ENCODE data around the gene CEP85L. TPM values are rescaled to one million over a fixed set of nuclear protein-coding genes. Genes with fewer than 3 reads are reported as not detected.
A peak's percentile ranks its signal among the peaks of the same experiment; 100 is the strongest.

CEP85L gene
- total RNA-seq, 8 experiments from 2014 or later, result 8.3 to 27.8 (median 12.7) TPM

DNA sequence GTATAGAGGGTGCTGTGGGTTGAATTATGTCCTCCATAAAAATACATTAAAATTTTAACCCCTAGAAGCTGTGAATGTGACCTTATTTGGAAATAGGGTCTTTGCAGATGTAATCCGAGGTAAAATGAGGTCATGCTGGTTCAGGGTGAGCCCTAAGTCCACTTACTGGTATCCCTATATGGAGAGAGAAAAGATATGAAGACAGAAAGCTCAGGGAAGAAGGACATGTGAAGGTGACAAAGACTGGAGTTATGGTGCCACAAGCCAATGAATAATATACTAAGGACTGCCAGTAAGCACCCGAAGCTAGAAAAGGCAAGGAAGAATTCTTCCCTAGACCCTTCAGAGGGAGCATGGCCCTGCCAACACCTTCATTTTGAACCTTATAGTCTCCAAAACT, 53.1 kb downstream of the CEP85L start:
- ATAC-seq (replicated peaks in 6 of 8), result no peak
- WGBS, 10 experiments, result 14 to 90% (median 67%) methylated on average over 1 to 2 of the region's 2 CpGs; no CpG with 5 or more reads in 3 of the 10 experiments
- in situ Hi-C loops (cut with MboI; ENCODE audit: low pct_unique_long_range_greater_than_20kb in 2 of 9, low sequenced_read_pairs in 9 of 9, unreplicated experiment in 9 of 9), result no loop called here
- no peak overlapping the region for H3K4me3 ChIP-seq
- peaks cover 0 to 2% of the 10 kb centered on the region in 2 donors for H3K4me1 ChIP-seq (replicated peaks in 1 of 2)
- H3K27ac ChIP-seq, result no peak overlapping the region

DNA sequence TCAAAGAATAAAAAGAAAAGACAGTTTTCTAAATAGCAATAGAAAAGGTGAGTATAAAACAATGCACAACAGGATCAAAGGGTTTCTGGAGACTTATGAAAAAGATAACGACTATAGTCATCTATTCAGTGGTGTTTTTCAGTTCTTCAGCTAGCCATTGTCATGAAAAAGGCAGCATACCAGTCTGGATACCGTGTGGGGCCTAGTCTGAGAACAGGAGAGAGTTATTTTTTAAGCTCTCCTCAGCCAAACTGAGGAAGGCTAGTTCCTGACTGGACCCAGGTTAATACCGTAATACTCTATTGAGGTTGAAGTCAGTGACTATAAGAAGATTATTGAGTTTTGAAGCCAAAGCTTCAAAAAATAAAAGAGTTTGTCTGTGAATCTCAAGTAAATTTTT, 53.8 kb downstream of the CEP85L start:
- H3K27ac ChIP-seq, result no peak overlapping the region
- ATAC-seq (replicated peaks in 6 of 8), result no peak
- H3K4me1 ChIP-seq (replicated peaks in 1 of 2), result peaks cover 0 to 2% of the 10 kb centered on the region in 2 donors
- WGBS, 10 experiments, result 10 to 100% (median 65%) methylated on average over 1 to 3 of the region's 3 CpGs
- in situ Hi-C loops (cut with MboI; ENCODE audit: low pct_unique_long_range_greater_than_20kb in 2 of 9, low sequenced_read_pairs in 9 of 9, unreplicated experiment in 9 of 9), result no loop called here
- no peak overlapping the region for H3K4me3 ChIP-seq

- 71 to 100% (median 100%) methylated on average over 1 to 3 of the region's 5 CpGs for WGBS, 10 experiments
- in situ Hi-C loops (cut with MboI; ENCODE audit: low pct_unique_long_range_greater_than_20kb in 2 of 9, low sequenced_read_pairs in 9 of 9, unreplicated experiment in 9 of 9), result no loop called here
- H3K27ac ChIP-seq, result no peak overlapping the region
- ATAC-seq (replicated peaks in 6 of 8), result peak in 1 of 8 experiments; percentile 33
- H3K4me3 ChIP-seq, result no peak overlapping the region
- H3K4me1 ChIP-seq (replicated peaks in 1 of 2), result peaks cover 0 to 2% of the 10 kb centered on the region in 2 donors
Measured at GRCh38 chr6:118596774-118597320, 54.5 kb downstream of the CEP85L start.

DNA sequence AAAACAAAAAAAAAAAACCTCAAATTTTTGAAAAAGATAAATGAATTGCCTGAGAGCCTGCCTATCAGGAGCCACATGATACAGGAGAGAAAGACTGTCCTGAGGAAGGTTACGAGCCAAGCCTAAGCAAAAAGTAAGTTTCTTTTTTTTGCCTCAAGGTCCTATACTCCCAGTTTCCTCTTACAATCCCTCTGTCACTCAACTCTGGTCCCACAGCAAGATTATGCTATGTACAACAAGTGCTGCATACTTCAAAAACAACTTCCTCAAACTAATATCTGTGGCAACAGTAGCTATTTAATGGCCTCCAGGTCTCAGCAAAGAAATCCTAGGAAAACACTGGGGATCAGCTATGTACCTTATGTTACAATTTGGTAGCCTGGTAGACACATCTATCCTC, 56.5 kb downstream of the CEP85L start:
- in situ Hi-C loops (cut with MboI; ENCODE audit: low pct_unique_long_range_greater_than_20kb in 2 of 9, low sequenced_read_pairs in 9 of 9, unreplicated experiment in 9 of 9), result no loop called here
- no peak overlapping the region for H3K27ac ChIP-seq
- H3K4me3 ChIP-seq, result no peak overlapping the region
- ATAC-seq (replicated peaks in 6 of 8), result no peak
- H3K4me1 ChIP-seq (replicated peaks in 1 of 2), result peaks cover 0 to 2% of the 10 kb centered on the region in 2 donors
- 83 to 100% (median 100%) methylated on average over 1 of the region's 1 CpG; no CpG with 5 or more reads in 3 of the 10 experiments for WGBS, 10 experiments

DNA sequence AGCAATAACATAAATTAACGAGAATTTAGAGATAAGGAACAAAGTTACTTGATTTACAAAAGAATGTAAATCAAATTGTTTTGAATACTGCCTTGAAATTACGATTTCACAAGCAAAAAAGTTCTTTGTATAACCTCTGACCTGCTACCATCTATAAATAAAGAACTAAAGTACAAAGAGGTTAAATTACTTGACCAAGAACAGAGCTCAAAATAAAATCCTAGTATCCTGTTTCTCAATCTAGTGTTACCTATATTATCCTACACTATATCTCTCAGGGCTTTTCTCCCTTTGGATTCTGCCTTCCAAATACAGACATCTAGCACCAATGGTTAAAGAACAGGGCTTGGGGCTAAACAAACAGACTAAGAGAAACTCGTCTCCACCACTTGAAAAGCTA, 59.5 kb downstream of the CEP85L start:
- no peaks in the 10 kb centered on the region for H3K4me1 ChIP-seq (replicated peaks in 1 of 2)
- H3K4me3 ChIP-seq, result no peak overlapping the region
- H3K27ac ChIP-seq, result no peak overlapping the region
- WGBS, 10 experiments, result 62 to 100% (median 93%) methylated on average over 2 to 3 of the region's 3 CpGs; no CpG with 5 or more reads in 1 of the 10 experiments
- in situ Hi-C loops (cut with MboI; ENCODE audit: low pct_unique_long_range_greater_than_20kb in 2 of 9, low sequenced_read_pairs in 9 of 9, unreplicated experiment in 9 of 9), result no loop called here
- ATAC-seq (replicated peaks in 6 of 8), result no peak

DNA sequence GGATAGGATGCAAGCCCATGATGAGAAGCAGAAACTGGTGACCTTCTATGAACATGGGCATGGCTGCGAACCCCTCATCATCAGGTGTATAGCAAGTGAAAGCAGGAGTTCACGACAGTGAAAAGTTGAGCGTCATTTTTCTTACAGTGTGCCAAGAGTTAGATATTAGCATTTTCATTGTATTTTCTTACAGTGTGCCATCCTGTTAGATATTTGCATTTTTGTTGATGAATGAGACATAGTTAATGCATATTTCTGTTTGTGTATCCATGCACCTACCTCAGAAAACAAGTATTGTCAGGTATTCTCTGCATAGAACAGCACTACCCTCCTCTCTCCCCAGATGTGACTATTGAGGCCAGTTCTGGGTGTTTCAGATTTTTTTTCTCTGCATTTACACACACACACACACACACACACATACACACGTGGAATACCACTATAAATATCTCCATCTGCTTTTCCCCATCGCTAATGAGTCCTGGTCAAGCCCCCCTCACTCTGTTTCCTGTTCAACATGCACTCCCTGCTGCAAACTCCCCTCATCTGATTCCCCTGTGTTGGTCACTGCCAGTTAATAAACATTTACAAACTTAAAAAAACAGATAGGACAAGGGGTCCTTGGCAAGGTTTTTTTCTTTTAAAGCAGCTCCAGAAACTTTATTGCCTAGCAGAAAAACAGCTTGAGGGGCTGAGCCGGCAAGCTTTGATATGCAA, 61.6 kb downstream of the CEP85L start:
- Histone ChIP-seq H3K27ac (no peak overlapping the region), H3K4me1 (replicated peaks in 1 of 2) (no peaks in the 10 kb centered on the region), H3K4me3 (no peak overlapping the region)
- 8 to 67% (median 40%) methylated on average over 1 to 6 of the region's 6 CpGs; no CpG with 5 or more reads in 1 of the 10 experiments for WGBS, 10 experiments
- in situ Hi-C loops (cut with MboI; ENCODE audit: low pct_unique_long_range_greater_than_20kb in 2 of 9, low sequenced_read_pairs in 9 of 9, unreplicated experiment in 9 of 9), result no loop called here
- ATAC-seq (replicated peaks in 6 of 8), result peak in 3 of 8 experiments; percentile 47 to 73 (median 58)

DNA sequence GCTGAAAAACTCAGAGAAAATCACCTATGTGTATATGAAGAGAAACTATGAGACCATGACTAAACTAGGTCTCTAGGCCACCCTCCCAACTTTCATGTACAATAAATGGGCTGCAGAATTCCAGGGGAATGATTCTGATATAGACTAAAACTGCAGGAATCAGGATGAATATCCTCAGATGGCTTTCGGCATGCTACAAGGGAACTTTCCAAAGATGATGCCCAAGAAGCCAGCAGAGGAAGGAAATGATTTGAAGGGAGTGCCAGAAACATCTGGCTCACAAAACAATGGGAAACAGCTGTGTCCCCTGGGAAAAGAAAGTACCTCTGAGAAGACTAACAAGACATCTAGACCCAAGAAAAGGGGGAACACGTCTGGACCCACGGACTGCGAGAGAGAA, 62.2 kb downstream of the CEP85L start:
- H3K27ac ChIP-seq, result no peak overlapping the region
- in situ Hi-C loops (cut with MboI; ENCODE audit: low pct_unique_long_range_greater_than_20kb in 2 of 9, low sequenced_read_pairs in 9 of 9, unreplicated experiment in 9 of 9), result no loop called here
- ATAC-seq (replicated peaks in 6 of 8), result no peak
- WGBS, 10 experiments, result 0 to 100% (median 85%) methylated on average over 1 to 4 of the region's 4 CpGs; no CpG with 5 or more reads in 3 of the 10 experiments
- H3K4me3 ChIP-seq, result no peak overlapping the region
- no peaks in the 10 kb centered on the region for H3K4me1 ChIP-seq (replicated peaks in 1 of 2)

- in situ Hi-C loops (cut with MboI; ENCODE audit: low pct_unique_long_range_greater_than_20kb in 2 of 9, low sequenced_read_pairs in 9 of 9, unreplicated experiment in 9 of 9), result no loop called here
- H3K4me3 ChIP-seq, result no peak overlapping the region
- no peak for ATAC-seq (replicated peaks in 6 of 8)
- H3K27ac ChIP-seq, result no peak overlapping the region
- no peaks in the 10 kb centered on the region for H3K4me1 ChIP-seq (replicated peaks in 1 of 2)
- 71 to 100% (median 98%) methylated on average over 1 to 5 of the region's 5 CpGs for WGBS, 10 experiments
Measured at GRCh38 chr6:118588626-118589025, 62.8 kb downstream of the CEP85L start.

DNA sequence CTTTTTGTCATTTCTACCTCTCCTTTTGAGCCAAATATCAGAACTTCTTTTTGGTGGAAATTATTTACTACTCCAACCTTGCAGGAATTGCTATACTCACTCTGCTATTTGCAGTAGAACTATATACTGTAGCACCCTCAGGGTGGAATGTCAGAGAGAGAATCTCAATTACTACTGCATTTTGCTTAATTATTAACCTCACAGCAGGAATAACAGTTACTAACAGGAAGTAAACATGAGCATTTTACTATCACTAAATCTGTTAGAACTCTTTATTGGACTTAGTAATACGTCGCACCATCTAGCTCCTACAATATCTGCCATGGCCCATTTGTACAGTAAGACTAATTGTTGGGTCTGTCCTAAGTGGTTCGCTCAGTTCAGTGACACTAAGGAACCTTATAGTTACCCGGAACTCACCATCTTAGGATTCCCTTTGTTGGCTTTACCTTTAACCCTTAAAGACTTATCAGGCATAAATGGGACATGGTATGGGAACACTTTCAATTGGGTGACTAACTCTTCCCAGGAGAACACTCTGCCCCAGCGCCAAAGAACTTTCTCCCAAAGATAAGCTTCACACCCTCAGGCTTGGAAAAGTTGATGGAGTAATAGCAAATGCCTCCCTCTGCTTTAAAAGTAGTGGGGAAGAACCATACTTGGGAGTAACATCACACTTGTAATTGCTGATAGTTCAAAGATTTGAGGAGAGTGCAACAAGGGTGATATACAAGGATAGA, 64.5 kb downstream of the CEP85L start:
- H3K4me1 ChIP-seq (replicated peaks in 1 of 2), result no peaks in the 10 kb centered on the region
- ATAC-seq (replicated peaks in 6 of 8), result no peak
- in situ Hi-C loops (cut with MboI; ENCODE audit: low pct_unique_long_range_greater_than_20kb in 2 of 9, low sequenced_read_pairs in 9 of 9, unreplicated experiment in 9 of 9), result no loop called here
- WGBS, 10 experiments, result 89 to 100% (median 96%) methylated on average over 3 to 5 of the region's 5 CpGs; no CpG with 5 or more reads in 2 of the 10 experiments
- no peak overlapping the region for H3K27ac ChIP-seq
- no peak overlapping the region for H3K4me3 ChIP-seq

DNA sequence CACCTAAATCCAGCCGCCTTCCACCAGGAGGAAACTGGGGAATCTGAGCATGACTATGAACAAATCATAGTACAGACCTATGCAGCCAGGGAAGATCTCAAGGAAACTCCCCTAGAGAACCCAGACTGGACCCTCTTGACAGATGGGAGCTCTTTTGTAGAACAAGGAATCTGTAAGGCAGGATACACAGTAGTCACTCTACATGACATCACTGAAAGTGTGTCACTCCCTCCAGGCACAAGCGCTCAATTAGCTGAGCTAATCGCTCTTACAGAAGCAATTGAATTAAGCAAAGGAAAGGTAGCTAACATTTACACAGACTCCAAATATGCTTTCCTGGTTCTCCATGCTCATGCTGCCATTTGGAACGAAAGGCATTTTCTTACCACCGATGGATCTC, 66.5 kb downstream of the CEP85L start:
- ATAC-seq (replicated peaks in 6 of 8), result peak in 2 of 8 experiments; percentile 57 to 78
- H3K27ac ChIP-seq, result no peak overlapping the region
- WGBS, 10 experiments, result 94 to 100% (median 100%) methylated on average over 1 to 5 of the region's 5 CpGs; no CpG with 5 or more reads in 1 of the 10 experiments
- H3K4me1 ChIP-seq (replicated peaks in 1 of 2), result no peaks in the 10 kb centered on the region
- in situ Hi-C loops (cut with MboI; ENCODE audit: low pct_unique_long_range_greater_than_20kb in 2 of 9, low sequenced_read_pairs in 9 of 9, unreplicated experiment in 9 of 9), result no loop called here
- H3K4me3 ChIP-seq, result no peak overlapping the region

DNA sequence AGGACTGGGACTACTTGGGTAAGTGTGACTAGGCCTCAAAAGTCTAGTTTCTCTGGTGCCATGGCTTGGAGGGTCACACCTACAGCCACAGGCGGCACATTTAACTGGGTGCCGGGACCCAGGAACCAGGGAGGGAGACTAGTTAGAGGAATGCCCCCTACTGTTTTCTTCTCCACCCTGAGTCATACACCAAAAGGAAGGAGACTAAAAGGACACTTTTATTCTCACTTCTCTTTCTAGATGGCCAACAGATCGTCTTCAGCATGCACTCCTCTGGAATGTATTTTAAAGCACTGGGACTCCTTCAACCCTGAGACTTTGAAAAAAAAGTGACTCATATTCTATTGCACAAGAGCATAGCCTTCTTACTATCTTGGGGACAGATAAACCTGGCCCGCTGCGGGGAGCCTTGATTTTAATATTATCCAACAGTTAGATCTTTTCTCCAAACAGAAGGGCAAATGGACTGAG, 69.9 kb downstream of the CEP85L start:
- ATAC-seq (replicated peaks in 6 of 8), result peak in 2 of 8 experiments; percentile 48 to 59
- no peak overlapping the region for H3K4me3 ChIP-seq
- in situ Hi-C loops (cut with MboI; ENCODE audit: low pct_unique_long_range_greater_than_20kb in 2 of 9, low sequenced_read_pairs in 9 of 9, unreplicated experiment in 9 of 9), result no loop called here
- no peak overlapping the region for H3K27ac ChIP-seq
- 20 to 100% (median 73%) methylated on average over 1 to 5 of the region's 5 CpGs; no CpG with 5 or more reads in 2 of the 10 experiments for WGBS, 10 experiments
- H3K4me1 ChIP-seq (replicated peaks in 1 of 2), result no peaks in the 10 kb centered on the region

- peak; percentile 84 to 97 (median 92) for ATAC-seq (replicated peaks in 6 of 8)
- in situ Hi-C loops (cut with MboI; ENCODE audit: low pct_unique_long_range_greater_than_20kb in 2 of 9, low sequenced_read_pairs in 9 of 9, unreplicated experiment in 9 of 9), result no loop called here
- H3K4me1 ChIP-seq (replicated peaks in 1 of 2), result no peaks in the 10 kb centered on the region
- WGBS, 10 experiments, result 0 to 100% (median 61%) methylated on average over 1 to 9 of the region's 10 CpGs; no CpG with 5 or more reads in 4 of the 10 experiments
- no peak overlapping the region for H3K27ac ChIP-seq
- H3K4me3 ChIP-seq, result no peak overlapping the region
Measured at GRCh38 chr6:118580585-118581419, 70.6 kb downstream of the CEP85L start.
